ENCODE results near the gene SEZ6L2.

- TF ChIP-seq CTCF (IDR thresholded peaks at IDR 0.05; ENCODE audit: insufficient read depth, low read depth, low read length) (no peak), EZH2 (IDR thresholded peaks at IDR 0.05; ENCODE audit: insufficient read depth, low read length) (no peak)
Measured at GRCh38 chr16:29871822-29872546, 27.4 kb downstream of the SEZ6L2 start.
